HG03135 (cell line): ENCODE results near the gene SULT1E1.

Experiments
- ATAC-seq: cut with Tn5 transposase; IDR thresholded peaks from one replicate; pipeline ENCODE4 v1.9.1; 2021; ENCODE audit warnings: mild to moderate bottlenecking, moderate library complexity; ENCODE audit not compliant: unreplicated experiment

The SULT1E1 gene

DNA sequence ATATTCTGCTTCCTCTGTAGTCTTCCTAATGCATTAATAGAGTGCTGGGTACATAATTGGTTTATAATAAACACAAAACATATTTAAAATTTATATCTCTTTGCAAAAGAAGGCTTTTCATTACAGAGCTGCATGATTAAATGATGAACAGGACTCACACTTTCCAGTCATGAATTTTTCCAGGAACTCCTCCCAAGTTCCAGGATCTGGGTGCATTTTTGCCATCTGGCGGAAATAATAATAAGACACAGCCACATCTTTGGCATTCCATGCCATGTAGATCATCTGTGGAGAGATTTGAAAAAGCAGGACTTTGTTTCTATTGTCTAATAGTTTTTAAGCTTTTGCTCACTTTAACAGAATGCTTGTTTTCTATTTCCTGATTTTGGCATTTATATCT, 59.3 kb downstream of the SULT1E1 start:
- no peak for ATAC-seq

DNA sequence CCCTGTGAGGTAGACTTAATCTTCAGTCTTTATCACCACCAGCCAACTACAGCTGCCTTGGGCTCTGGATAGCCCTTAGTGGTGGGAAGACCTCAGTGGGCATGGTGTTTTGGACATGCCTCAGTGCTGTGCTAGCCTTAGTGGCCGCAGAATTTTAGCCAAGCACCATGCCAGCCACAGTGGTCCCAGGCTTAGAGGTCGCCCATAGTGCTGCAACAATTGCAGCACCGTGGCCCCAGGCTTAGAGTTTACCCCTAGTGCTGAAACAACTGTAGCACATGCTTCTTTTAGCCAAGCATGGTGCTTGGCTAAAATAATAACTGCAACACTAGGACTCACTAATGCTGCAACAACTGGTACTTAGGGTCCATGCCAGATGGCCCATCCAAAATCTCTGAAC, 60.6 kb downstream of the SULT1E1 start:
- no peak for ATAC-seq

DNA sequence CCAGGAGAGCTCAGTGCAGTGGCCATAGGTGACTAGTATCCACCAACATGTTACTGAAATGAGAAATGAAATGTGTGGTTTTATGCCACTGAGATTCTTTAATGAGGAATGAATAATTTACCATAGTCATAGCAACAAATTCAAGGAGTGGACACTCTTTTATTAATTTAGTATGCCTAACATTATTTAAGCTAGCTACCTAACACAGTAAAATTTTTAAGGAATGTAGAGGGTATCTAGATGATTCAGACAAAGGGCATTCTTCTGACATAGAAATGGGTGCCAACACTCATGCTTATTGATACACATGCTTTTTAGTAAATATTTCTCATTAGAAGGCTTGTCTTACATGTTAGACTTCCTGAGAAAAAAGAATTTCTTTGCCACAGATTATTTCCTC, 66.2 kb downstream of the SULT1E1 start:
- ATAC-seq = no peak
